ENCODE data around the gene RAD51B. TPM values are rescaled to one million over a fixed set of nuclear protein-coding genes. Genes with fewer than 3 reads are reported as not detected.

RAD51B gene
- total RNA-seq, 1 experiment from 2014 or later: 10.8 TPM

DNA sequence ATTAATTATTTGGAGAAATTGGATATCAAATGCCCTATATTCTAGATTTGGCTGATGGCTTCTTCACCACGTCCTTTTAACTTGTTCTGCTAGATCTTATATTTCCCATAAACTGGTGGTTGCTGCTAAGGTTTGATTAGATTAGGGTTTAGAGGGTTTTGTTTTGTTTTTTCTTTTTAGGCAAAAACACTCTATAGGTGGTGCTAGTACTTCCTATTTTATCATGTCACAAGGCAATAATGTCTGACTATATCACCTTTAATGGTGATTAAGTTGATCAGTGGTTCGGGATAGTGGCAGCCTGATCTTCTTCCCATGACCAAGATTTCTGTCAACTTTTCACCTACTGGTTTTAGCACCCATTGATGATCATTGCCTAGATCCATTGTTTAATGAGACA lies 455.1 kb downstream of the RAD51B start:
- Histone ChIP-seq H4K20me1 (ENCODE audit: low read length) (no peaks in the 10 kb centered on the region), H3K4me3 (ENCODE audit: low read length) (no peak overlapping the region), H3K9me3 (ENCODE audit: low read length) (no peaks in the 10 kb centered on the region), H3K27me3 (ENCODE audit: low read length) (no peaks in the 10 kb centered on the region), H3K36me3 (ENCODE audit: low read depth, low read length) (no peaks in the 10 kb centered on the region), H3K79me2 (ENCODE audit: low read length) (no peaks in the 10 kb centered on the region), H3K27ac (ENCODE audit: low read length) (no peak overlapping the region), H3K9me2 (replicated peaks; ENCODE audit: low read length) (no peaks in the 10 kb centered on the region), H3K4me2 (ENCODE audit: low read length) (no peak overlapping the region), H3K4me1 (ENCODE audit: insufficient read depth, low read length) (peaks cover 14% of the 10 kb centered on the region), H3K9ac (ENCODE audit: low read length) (no peak overlapping the region), H3F3A (ENCODE audit: low read length, unreplicated experiment) (no peaks in the 10 kb centered on the region), H2AFZ (ENCODE audit: low read length) (no peak overlapping the region)
- POLR2A ChIA-PET (ENCODE audit: unreplicated experiment): interaction anchor here (0.6 kb wide), 1 partner anchor 335 kb away, joined by 3 read pairs; no protein-coding TSS in a partner anchor
- TF ChIP-seq, protein P1, sequence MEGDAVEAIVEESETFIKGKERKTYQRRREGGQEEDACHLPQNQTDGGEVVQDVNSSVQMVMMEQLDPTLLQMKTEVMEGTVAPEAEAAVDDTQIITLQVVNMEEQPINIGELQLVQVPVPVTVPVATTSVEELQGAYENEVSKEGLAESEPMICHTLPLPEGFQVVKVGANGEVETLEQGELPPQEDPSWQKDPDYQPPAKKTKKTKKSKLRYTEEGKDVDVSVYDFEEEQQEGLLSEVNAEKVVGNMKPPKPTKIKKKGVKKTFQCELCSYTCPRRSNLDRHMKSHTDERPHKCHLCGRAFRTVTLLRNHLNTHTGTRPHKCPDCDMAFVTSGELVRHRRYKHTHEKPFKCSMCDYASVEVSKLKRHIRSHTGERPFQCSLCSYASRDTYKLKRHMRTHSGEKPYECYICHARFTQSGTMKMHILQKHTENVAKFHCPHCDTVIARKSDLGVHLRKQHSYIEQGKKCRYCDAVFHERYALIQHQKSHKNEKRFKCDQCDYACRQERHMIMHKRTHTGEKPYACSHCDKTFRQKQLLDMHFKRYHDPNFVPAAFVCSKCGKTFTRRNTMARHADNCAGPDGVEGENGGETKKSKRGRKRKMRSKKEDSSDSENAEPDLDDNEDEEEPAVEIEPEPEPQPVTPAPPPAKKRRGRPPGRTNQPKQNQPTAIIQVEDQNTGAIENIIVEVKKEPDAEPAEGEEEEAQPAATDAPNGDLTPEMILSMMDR (conservative IDR thresholded peaks at IDR 0.05; ENCODE audit: low read depth, low read length): peak; percentile 58
- TF ChIP-seq EZH2phosphoT487 (IDR thresholded peaks at IDR 0.05; ENCODE audit: borderline replicate concordance, low read length): no peak
- peak; percentile 15 for DNase-seq
- intact Hi-C loops (cut with micrococcal nuclease): no loop called here
- CTCF ChIA-PET: no interaction called here
- ATAC-seq: peak; percentile 31
- no TSS peak for BruUV-seq (replicated peaks)

DNA sequence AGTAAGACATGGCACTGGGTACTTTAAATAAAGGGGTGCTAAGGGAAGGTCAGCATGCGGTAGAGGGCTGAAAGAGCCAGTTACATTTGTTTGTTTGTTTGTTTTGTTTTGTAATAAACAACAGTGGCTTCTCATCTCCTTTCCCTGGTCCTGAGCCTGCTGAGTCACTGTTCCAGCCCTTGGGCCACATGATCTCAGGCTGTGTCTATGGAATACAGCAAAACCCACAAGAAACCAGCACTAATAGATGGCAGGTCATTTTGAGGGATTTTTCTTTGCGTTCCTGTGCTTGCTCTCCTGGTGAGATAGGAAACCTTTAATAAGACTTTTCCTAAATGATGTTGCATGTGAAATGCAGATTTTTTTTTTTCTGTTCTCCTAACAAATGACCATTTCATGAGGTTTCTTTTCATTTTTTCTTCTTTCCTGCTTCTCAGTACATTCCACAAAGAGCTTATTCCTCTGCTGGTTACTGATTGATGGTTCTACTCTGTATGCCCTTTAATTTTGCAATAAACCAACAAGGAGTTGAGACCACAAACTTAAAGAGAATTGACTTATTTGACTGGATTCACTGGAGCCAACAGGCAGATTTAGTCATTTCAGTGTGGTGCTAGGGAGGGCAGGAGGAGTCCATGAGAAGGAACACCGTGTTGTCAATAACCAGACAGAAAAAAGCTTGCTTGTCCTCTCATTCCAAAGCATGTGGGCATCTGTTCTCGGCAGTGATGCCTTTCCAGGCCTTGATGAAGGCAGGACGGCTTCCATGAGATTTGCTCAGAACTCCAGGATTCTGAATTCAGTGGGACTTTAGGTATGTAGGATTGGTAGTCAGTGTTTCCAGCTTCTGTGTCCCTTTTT lies 459.2 kb downstream of the RAD51B start:
- TF ChIP-seq, protein P1 (conservative IDR thresholded peaks at IDR 0.05; ENCODE audit: low read depth, low read length): no peak
- TF ChIP-seq EZH2 (IDR thresholded peaks at IDR 0.05; ENCODE audit: low read length, unreplicated experiment): no peak
- no TSS peak for BruUV-seq (replicated peaks)
- Histone ChIP-seq H2AFZ (ENCODE audit: low read length) (no peak overlapping the region), H4K20me1 (ENCODE audit: low read length) (no peaks in the 10 kb centered on the region), H3K27ac (ENCODE audit: low read length) (no peak overlapping the region), H3K79me2 (ENCODE audit: low read length) (no peaks in the 10 kb centered on the region), H3K4me1 (ENCODE audit: insufficient read depth, low read length) (peaks cover 14% of the 10 kb centered on the region), H3K4me3 (ENCODE audit: low read length) (no peak overlapping the region), H3K4me2 (ENCODE audit: low read length) (no peak overlapping the region), H3K36me3 (ENCODE audit: low read depth, low read length) (no peaks in the 10 kb centered on the region), H3K9ac (ENCODE audit: low read length) (no peak overlapping the region), H3K9me2 (replicated peaks; ENCODE audit: low read length) (no peaks in the 10 kb centered on the region), H3K9me3 (ENCODE audit: low read length) (no peaks in the 10 kb centered on the region), H3K27me3 (ENCODE audit: low read length) (no peaks in the 10 kb centered on the region), H3F3A (ENCODE audit: low read length, unreplicated experiment) (no peaks in the 10 kb centered on the region)
- ATAC-seq: peak; percentile 73
- ChIA-PET POLR2A (ENCODE audit: unreplicated experiment) (no interaction called here), CTCF (no interaction called here)
- intact Hi-C loops (cut with micrococcal nuclease): no loop called here
- peak; percentile 63 for DNase-seq

DNA sequence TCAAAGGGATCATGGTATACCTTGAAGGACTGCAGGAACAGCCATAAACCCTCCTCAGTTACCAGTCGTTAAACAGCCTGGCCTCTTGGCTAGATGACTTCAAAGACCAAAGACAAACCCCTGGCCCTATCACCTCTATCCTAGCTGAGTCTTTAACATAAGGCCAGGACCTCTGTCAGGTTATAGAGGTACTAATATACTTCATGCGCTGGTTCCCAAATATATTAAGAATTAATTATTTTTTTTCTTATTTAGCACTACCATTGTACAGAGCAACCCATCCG lies 459.8 kb downstream of the RAD51B start:
- CTCF ChIA-PET: no interaction called here
- H3K4me2 ChIP-seq (ENCODE audit: low read length): no peak overlapping the region

More for the DNA sequence above, 459.8 kb downstream of the RAD51B start:
- Histone ChIP-seq H3K9me3 (ENCODE audit: low read length) (no peaks in the 10 kb centered on the region), H3F3A (ENCODE audit: low read length, unreplicated experiment) (no peaks in the 10 kb centered on the region), H3K79me2 (ENCODE audit: low read length) (no peaks in the 10 kb centered on the region), H3K36me3 (ENCODE audit: low read depth, low read length) (no peaks in the 10 kb centered on the region), H3K4me3 (ENCODE audit: low read length) (no peak overlapping the region), H3K27me3 (ENCODE audit: low read length) (no peaks in the 10 kb centered on the region), H3K9me2 (replicated peaks; ENCODE audit: low read length) (no peaks in the 10 kb centered on the region), H3K9ac (ENCODE audit: low read length) (no peak overlapping the region), H3K27ac (ENCODE audit: low read length) (no peak overlapping the region), H3K4me1 (ENCODE audit: insufficient read depth, low read length) (peaks cover 9% of the 10 kb centered on the region), H4K20me1 (ENCODE audit: low read length) (no peaks in the 10 kb centered on the region), H2AFZ (ENCODE audit: low read length) (no peak overlapping the region)
- POLR2A ChIA-PET (ENCODE audit: unreplicated experiment): no interaction called here
- DNase-seq (no peak), ATAC-seq (no peak)
- TF ChIP-seq EZH2 (IDR thresholded peaks at IDR 0.05; ENCODE audit: low read length, unreplicated experiment) (no peak), EZH2phosphoT487 (IDR thresholded peaks at IDR 0.05; ENCODE audit: borderline replicate concordance, low read length) (no peak)
- TF ChIP-seq, protein P1 (conservative IDR thresholded peaks at IDR 0.05; ENCODE audit: low read depth, low read length): no peak
- intact Hi-C loops (cut with micrococcal nuclease): no loop called here
- no TSS peak for BruUV-seq (replicated peaks)

Measured in PC-3 (cell line).